ENCODE measurements around the gene AMIGO1. TPM values are rescaled to one million over a fixed set of nuclear protein-coding genes. Genes with fewer than 3 reads are reported as not detected.

AMIGO1 gene
- total and polyA plus RNA-seq, 5 donors from 2014 or later: 5.2 to 17.1 (median 11.7) TPM

Other genes starting within 250 kb of the AMIGO1 start
- 0.74 TPM for gene PSRC1, start 226.6 kb downstream of the AMIGO1 start, total RNA-seq
- 1 to 10 TPM in 1 of 4 donors, under 1 TPM in 3; 0.14 to 1.0 (median 0.38) TPM for gene PSRC1, start 226.6 kb downstream of the AMIGO1 start, polyA plus RNA-seq
- not detected for gene MYBPHL, start 202.7 kb downstream of the AMIGO1 start, total RNA-seq
- not detected for gene MYBPHL, start 202.7 kb downstream of the AMIGO1 start, polyA plus RNA-seq
- 0.86 TPM for gene SORT1, start 111.8 kb downstream of the AMIGO1 start, total RNA-seq
- not detected for gene SORT1, start 111.8 kb downstream of the AMIGO1 start, polyA plus RNA-seq
- 61.5 TPM for gene PSMA5, start 83.3 kb downstream of the AMIGO1 start, total RNA-seq
- gene PSMA5, start 83.3 kb downstream of the AMIGO1 start, polyA plus RNA-seq: 100 to 1,000 TPM; 121 to 207 (median 153) TPM
- not detected for gene SYPL2, start 43.2 kb downstream of the AMIGO1 start, total RNA-seq
- not detected for gene SYPL2, start 43.2 kb downstream of the AMIGO1 start, polyA plus RNA-seq
- 13.2 TPM for gene ATXN7L2, start 25.8 kb downstream of the AMIGO1 start, total RNA-seq
- 1 to 10 TPM; 4.7 to 8.0 (median 5.6) TPM for gene ATXN7L2, start 25.8 kb downstream of the AMIGO1 start, polyA plus RNA-seq
- 30.7 TPM for gene CYB561D1, start 15.6 kb downstream of the AMIGO1 start, total RNA-seq
- gene CYB561D1, start 15.6 kb downstream of the AMIGO1 start, polyA plus RNA-seq: 10 to 100 TPM; 11.5 to 22.7 (median 18.7) TPM
- gene GPR61, start 30.1 kb upstream of the AMIGO1 start, total RNA-seq: 0.20 TPM
- under 1 TPM in 2 of 4 donors, not detected in 2; 0.43 TPM for gene GPR61, start 30.1 kb upstream of the AMIGO1 start, polyA plus RNA-seq
- gene GNAI3, start 38.9 kb upstream of the AMIGO1 start, total RNA-seq: 7.4 TPM
- gene GNAI3, start 38.9 kb upstream of the AMIGO1 start, polyA plus RNA-seq: 10 to 100 TPM in 2 of 4 donors, 1 to 10 TPM in 2; 9.4 to 10.3 (median 9.9) TPM
- not detected for gene GNAT2, start 109.9 kb upstream of the AMIGO1 start, total RNA-seq
- gene GNAT2, start 109.9 kb upstream of the AMIGO1 start, polyA plus RNA-seq: under 1 TPM in 1 of 4 donors, not detected in 3; 0.40 TPM
- gene AMPD2, start 110.1 kb upstream of the AMIGO1 start, total RNA-seq: 203 TPM
- gene AMPD2, start 110.1 kb upstream of the AMIGO1 start, polyA plus RNA-seq: 10 to 100 TPM; 23.3 to 30.9 (median 26.7) TPM
- gene GSTM4, start 146.4 kb upstream of the AMIGO1 start, total RNA-seq: 14.4 TPM
- 10 to 100 TPM in 3 of 4 donors, 1 to 10 TPM in 1; 2.2 to 31.4 (median 17.6) TPM for gene GSTM4, start 146.4 kb upstream of the AMIGO1 start, polyA plus RNA-seq
- 36.2 TPM for gene GSTM2, start 158.3 kb upstream of the AMIGO1 start, total RNA-seq
- gene GSTM2, start 158.3 kb upstream of the AMIGO1 start, polyA plus RNA-seq: 10 to 100 TPM in 2 of 4 donors, 1 to 10 TPM in 2; 8.0 to 11.9 (median 10.4) TPM
- gene GSTM1, start 178.1 kb upstream of the AMIGO1 start, total RNA-seq: 18.7 TPM
- gene GSTM1, start 178.1 kb upstream of the AMIGO1 start, polyA plus RNA-seq: 100 to 1,000 TPM in 1 of 4 donors, 10 to 100 TPM in 2, not detected in 1; 38.8 to 123 (median 53.4) TPM
- gene GSTM5, start 202.5 kb upstream of the AMIGO1 start, total RNA-seq: not detected
- gene GSTM5, start 202.5 kb upstream of the AMIGO1 start, polyA plus RNA-seq: not detected
- 5.3 TPM for gene GSTM3, start 231.3 kb upstream of the AMIGO1 start, total RNA-seq
- 10 to 100 TPM in 3 of 4 donors, 1 to 10 TPM in 1; 3.9 to 50.1 (median 48.7) TPM for gene GSTM3, start 231.3 kb upstream of the AMIGO1 start, polyA plus RNA-seq